ENCODE data around the gene NLGN1.

DNA sequence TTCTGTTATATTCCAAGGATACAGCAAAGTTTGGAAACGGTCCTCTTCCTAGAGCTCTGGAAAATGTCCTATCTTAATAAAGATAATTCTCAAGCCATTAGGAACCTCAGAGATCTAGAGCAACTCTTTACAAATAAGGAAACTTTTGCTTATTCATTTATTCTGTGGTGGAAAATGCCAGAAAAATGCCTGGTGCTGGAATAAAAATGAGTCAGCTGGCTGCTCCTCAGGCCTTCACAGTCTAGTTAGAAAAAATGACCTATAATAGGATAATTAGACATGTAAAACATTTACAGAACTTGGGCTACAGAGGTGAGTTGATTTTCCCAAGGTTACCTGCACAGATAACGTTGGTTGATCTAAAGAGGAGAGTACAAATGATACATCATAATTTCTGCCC lies 372.5 kb downstream of the NLGN1 start:
- no peak for TF ChIP-seq RARB (CRISPR knock-in tag; IDR thresholded peaks at IDR 0.05)
- TF ChIP-seq SNAI2 (CRISPR knock-in tag; IDR thresholded peaks at IDR 0.05) = no peak
- no peak for TF ChIP-seq ZFP3 (CRISPR knock-in tag; IDR thresholded peaks at IDR 0.05)
- TF ChIP-seq, protein P1, sequence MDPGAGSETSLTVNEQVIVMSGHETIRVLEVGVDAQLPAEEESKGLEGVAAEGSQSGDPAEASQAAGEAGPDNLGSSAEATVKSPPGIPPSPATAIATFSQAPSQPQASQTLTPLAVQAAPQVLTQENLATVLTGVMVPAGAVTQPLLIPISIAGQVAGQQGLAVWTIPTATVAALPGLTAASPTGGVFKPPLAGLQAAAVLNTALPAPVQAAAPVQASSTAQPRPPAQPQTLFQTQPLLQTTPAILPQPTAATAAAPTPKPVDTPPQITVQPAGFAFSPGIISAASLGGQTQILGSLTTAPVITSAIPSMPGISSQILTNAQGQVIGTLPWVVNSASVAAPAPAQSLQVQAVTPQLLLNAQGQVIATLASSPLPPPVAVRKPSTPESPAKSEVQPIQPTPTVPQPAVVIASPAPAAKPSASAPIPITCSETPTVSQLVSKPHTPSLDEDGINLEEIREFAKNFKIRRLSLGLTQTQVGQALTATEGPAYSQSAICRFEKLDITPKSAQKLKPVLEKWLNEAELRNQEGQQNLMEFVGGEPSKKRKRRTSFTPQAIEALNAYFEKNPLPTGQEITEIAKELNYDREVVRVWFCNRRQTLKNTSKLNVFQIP (CRISPR knock-in tag; IDR thresholded peaks at IDR 0.05; ENCODE audit: borderline replicate concordance, low read depth) = no peak
- TF ChIP-seq, protein P2, sequence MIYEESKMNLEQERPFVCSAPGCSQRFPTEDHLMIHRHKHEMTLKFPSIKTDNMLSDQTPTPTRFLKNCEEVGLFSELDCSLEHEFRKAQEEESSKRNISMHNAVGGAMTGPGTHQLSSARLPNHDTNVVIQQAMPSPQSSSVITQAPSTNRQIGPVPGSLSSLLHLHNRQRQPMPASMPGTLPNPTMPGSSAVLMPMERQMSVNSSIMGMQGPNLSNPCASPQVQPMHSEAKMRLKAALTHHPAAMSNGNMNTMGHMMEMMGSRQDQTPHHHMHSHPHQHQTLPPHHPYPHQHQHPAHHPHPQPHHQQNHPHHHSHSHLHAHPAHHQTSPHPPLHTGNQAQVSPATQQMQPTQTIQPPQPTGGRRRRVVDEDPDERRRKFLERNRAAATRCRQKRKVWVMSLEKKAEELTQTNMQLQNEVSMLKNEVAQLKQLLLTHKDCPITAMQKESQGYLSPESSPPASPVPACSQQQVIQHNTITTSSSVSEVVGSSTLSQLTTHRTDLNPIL (CRISPR knock-in tag; IDR thresholded peaks at IDR 0.05; ENCODE audit: low read depth) = no peak
- TF ChIP-seq ZNF8 (CRISPR knock-in tag; IDR thresholded peaks at IDR 0.05) = no peak

All from SK-N-SH treated with all-trans-retinoic acid at 6 μM for 48 hours (cell line).